CD14-positive monocyte (primary cell): ENCODE measurements around the gene GPR39. TPM values are rescaled to one million over a fixed set of nuclear protein-coding genes. Genes with fewer than 3 reads are reported as not detected.

Source experiments
- DNase-seq, 3 donors: peaks; one replicate each; pipeline ENCODE4 v3.0.0-alpha.2; 2011 to 2022
- H2AFZ ChIP-seq: 2 replicates; pipeline ENCODE4 v1.6.0; 2012; ENCODE audit warnings: mild to moderate bottlenecking, low read depth, low read length, inconsistent platforms; ENCODE audit not compliant: insufficient read depth, poor library complexity, severe bottlenecking
- H3K27ac ChIP-seq, 2 donors: 1 replicate in 1 of 2; 2 replicates in 1 of 2; pipeline ENCODE4 v1.5.1; 2012 to 2013; ENCODE audit warnings: low read length in 2 of 2, control low read depth in 1 of 2, inconsistent platforms in 1 of 2, low read depth in 1 of 2, mild to moderate bottlenecking in 1 of 2
- H3K27me3 ChIP-seq, 2 donors: one replicate each; pipeline versions ENCODE4 v1.6.0 to v1.6.1; 2011 to 2013; ENCODE audit warnings: low read length in 2 of 2; ENCODE audit not compliant: control insufficient read depth in 2 of 2, insufficient read depth in 2 of 2
- H3K36me3 ChIP-seq, 2 donors: replicated peaks in 1 of 2; 1 replicate in 1 of 2; 2 replicates in 1 of 2; pipeline versions ENCODE4 v1.5.1 to v1.6.1; 2012 to 2013; ENCODE audit warnings: low read length in 2 of 2, control low read depth in 1 of 2, inconsistent platforms in 1 of 2, mild to moderate bottlenecking in 1 of 2; ENCODE audit not compliant: insufficient read depth in 2 of 2, control insufficient read depth in 1 of 2
- H3K4me1 ChIP-seq, 2 donors: 1 replicate in 1 of 2; 2 replicates in 1 of 2; pipeline versions ENCODE4 v1.5.1 to v1.6.1; 2012 to 2013; ENCODE audit warnings: low read length in 2 of 2, control low read depth in 1 of 2, inconsistent platforms in 1 of 2, mild to moderate bottlenecking in 1 of 2, moderate library complexity in 1 of 2; ENCODE audit not compliant: insufficient read depth in 2 of 2, control insufficient read depth in 1 of 2
- H3K4me2 ChIP-seq: replicated peaks from 2 replicates; pipeline ENCODE3; 2012; ENCODE audit warnings: low read length, moderate library complexity, mild to moderate bottlenecking; ENCODE audit not compliant: poor library complexity, severe bottlenecking; ENCODE audit errors: extremely low read depth
- H3K4me3 ChIP-seq, 3 experiments: fragments of 200-600 bp in 1 of 3; sonication (generic) in 1 of 3; replicated peaks in 1 of 3; 1 replicate in 2 of 3; 2 replicates in 1 of 3; pipeline ENCODE4 v1.5.1; 2011 to 2013; ENCODE audit warnings: low read length in 3 of 3, mild to moderate bottlenecking in 3 of 3, control low read depth in 2 of 3, low read depth in 2 of 3, inconsistent platforms in 1 of 3, moderate library complexity in 1 of 3
- H3K79me2 ChIP-seq: 2 replicates; pipeline ENCODE4 v1.6.0; 2012; ENCODE audit warnings: mild to moderate bottlenecking, control low read depth, inconsistent platforms, low read length, moderate library complexity; ENCODE audit not compliant: insufficient read depth
- H3K9ac ChIP-seq: 2 replicates; pipeline ENCODE4 v1.6.0; 2017; ENCODE audit warnings: low read length, mild to moderate bottlenecking; ENCODE audit not compliant: insufficient read depth, poor library complexity, severe bottlenecking
- H3K9me3 ChIP-seq, 2 donors: replicated peaks in 1 of 2; 1 replicate in 1 of 2; 2 replicates in 1 of 2; pipeline versions ENCODE4 v1.5.1 to v1.6.1; 2012 to 2013; ENCODE audit warnings: low read length in 2 of 2, control low read depth in 1 of 2; ENCODE audit not compliant: control insufficient read depth in 1 of 2, insufficient read depth in 1 of 2
- H4K20me1 ChIP-seq: 2 replicates; pipeline ENCODE4 v1.6.0; 2012; ENCODE audit warnings: mild to moderate bottlenecking, low read length, control low read depth, moderate library complexity; ENCODE audit not compliant: insufficient read depth
- H3K27ac Mint-ChIP-seq, 7 donors: one replicate each; pipeline ENCODE4 v1.8.0; 2020; ENCODE audit warnings: mild to moderate bottlenecking in 7 of 7, mixed read lengths in 7 of 7, moderate library complexity in 6 of 7, inconsistent platforms in 2 of 7
- H3K27me3 Mint-ChIP-seq, 3 donors: one replicate each; pipeline ENCODE4 v1.8.0; 2021 to 2022; ENCODE audit warnings: low read depth in 3 of 3, mild to moderate bottlenecking in 3 of 3, mixed read lengths in 3 of 3, moderate library complexity in 3 of 3, inconsistent platforms in 1 of 3
- H3K36me3 Mint-ChIP-seq, 2 donors: one replicate each; pipeline ENCODE4 v1.8.0; 2020; ENCODE audit warnings: mixed read lengths in 2 of 2, inconsistent platforms in 1 of 2, mild to moderate bottlenecking in 1 of 2
- H3K4me1 Mint-ChIP-seq: one replicate; pipeline ENCODE4 v1.8.0; 2020; ENCODE audit warnings: mild to moderate bottlenecking, mixed read lengths
- H3K4me3 Mint-ChIP-seq, 2 donors: one replicate each; pipeline ENCODE4 v1.8.0; 2020; ENCODE audit warnings: mild to moderate bottlenecking in 2 of 2, mixed read lengths in 2 of 2, moderate library complexity in 1 of 2
- H3K9me3 Mint-ChIP-seq, 7 donors: one replicate each; pipeline ENCODE4 v1.8.0; 2020 to 2022; ENCODE audit warnings: mixed read lengths in 7 of 7, mild to moderate bottlenecking in 6 of 7, moderate library complexity in 6 of 7, inconsistent platforms in 2 of 7
- CTCF ChIP-seq: fragments of 200-600 bp; IDR thresholded peaks from one replicate; pipeline ENCODE4 v1.8.0; 2022; ENCODE audit warnings: antibody characterized with exemption, mild to moderate bottlenecking
- WGBS: methylation state at CpG from one replicate; pipeline ENCODE4 v1.1.5; 2013; ENCODE audit warnings: missing lambda C conversion rate; ENCODE audit not compliant: insufficient coverage; 5-methylcytosine and 5-hydroxymethylcytosine counted together
- intact Hi-C, 2 donors: fragments of 100-400 bp; cut with micrococcal nuclease; formaldehyde crosslinking; loops; one replicate each; pipeline versions ENCODE4 v1.15.0 to v1.15.1; 2023
- polyA plus RNA-seq, 3 donors: library from polyadenylated mRNA; depleted of rRNA in 1 of 3; unstranded in 2 of 3; stranded (reverse) in 1 of 3; fragments of 300-500 nt in 2 of 3; fragments of >200 nt in 1 of 3; fragmentation: Illumina TruSeq in 2 of 3; gene quantifications; 1 replicate in 2 of 3; 2 replicates in 1 of 3; pipeline ENCODE4 v1.2.3, GENCODE V29; 2012 to 2021

GPR39 gene
- polyA plus RNA-seq, 3 donors: 0.12 TPM; not detected in 2

- Histone ChIP-seq H4K20me1 (no peaks in the 10 kb centered on the region), H2AFZ (no peak overlapping the region), H3K4me2 (no peak overlapping the region), H3K36me3 (no peaks in the 10 kb centered on the region), H3K27ac (no peak overlapping the region), H3K4me1 (no peaks in the 10 kb centered on the region), H3K9me3 (no peaks in the 10 kb centered on the region), H3K27me3 (peaks cover 0 to 4% of the 10 kb centered on the region in 2 donors), H3K4me3 (no peak overlapping the region), H3K9ac (no peak overlapping the region), H3K79me2 (no peaks in the 10 kb centered on the region)
- intact Hi-C loops: no loop called here
- no peak for DNase-seq
- no peaks in the 10 kb centered on the region for H3K4me1 Mint-ChIP-seq
- TF ChIP-seq CTCF: no peak
- 83% methylated on average over 1 of the region's 1 CpG for WGBS
- peaks cover 6 to 15% (median 13%) of the 10 kb centered on the region in 3 donors for H3K27me3 Mint-ChIP-seq
- no peak overlapping the region for H3K27ac Mint-ChIP-seq
- H3K4me3 Mint-ChIP-seq: no peak overlapping the region
- peaks cover 0 to 4% (median 3%) of the 10 kb centered on the region in 7 donors for H3K9me3 Mint-ChIP-seq
- H3K36me3 Mint-ChIP-seq: no peaks in the 10 kb centered on the region
Observed at GRCh38 chr2:132588576-132588975, 172.0 kb downstream of the GPR39 start.

GRCh38 chr2:132589111-132589830, 172.7 kb downstream of the GPR39 start:
- Mint-ChIP-seq H3K27ac (no peak overlapping the region), H3K4me1 (no peaks in the 10 kb centered on the region), H3K27me3 (peaks cover 6 to 22% (median 8%) of the 10 kb centered on the region in 3 donors), H3K4me3 (no peak overlapping the region), H3K36me3 (no peaks in the 10 kb centered on the region), H3K9me3 (peaks cover 0 to 4% (median 3%) of the 10 kb centered on the region in 7 donors)
- 74% methylated on average over 7 of the region's 8 CpGs for WGBS
- peaks cover 0 to 4% of the 10 kb centered on the region in 2 donors for H3K27me3 ChIP-seq
- no peak overlapping the region for H3K4me3 ChIP-seq
- DNase-seq: no peak
- no peaks in the 10 kb centered on the region for H4K20me1 ChIP-seq
- no peaks in the 10 kb centered on the region for H3K9me3 ChIP-seq
- no peak overlapping the region for H2AFZ ChIP-seq
- no peaks in the 10 kb centered on the region for H3K4me1 ChIP-seq
- H3K79me2 ChIP-seq: no peaks in the 10 kb centered on the region
- no peak overlapping the region for H3K9ac ChIP-seq
- no peaks in the 10 kb centered on the region for H3K36me3 ChIP-seq
- H3K27ac ChIP-seq: no peak overlapping the region
- H3K4me2 ChIP-seq: no peak overlapping the region
- intact Hi-C loops: no loop called here
- TF ChIP-seq CTCF: no peak
